Pancreas (tissue), 10 donors: ENCODE measurements around the gene HSD11B1. TPM values are rescaled to one million over a fixed set of nuclear protein-coding genes. Genes with fewer than 3 reads are reported as not detected.

ENCODE experiments used
- ATAC-seq, 4 donors: fragments of 200-7000 bp; cut with Tn5 transposase; one replicate each; pipeline versions ENCODE4 v1.8.0 to v1.9.1; 2020; ENCODE audit warnings: mild to moderate bottlenecking in 4 of 4, moderate library complexity in 4 of 4
- DNase-seq, 6 donors: peaks; one replicate each; pipeline ENCODE4 v3.0.0-alpha.2; 2020
- FAIRE-seq: peaks from 2 replicates; lab custom pipeline; 2012; peaks lifted over from hg19 to GRCh38; lab: Jason Lieb, UNC
- H3K27ac ChIP-seq, 4 donors: fragments of 200-600 bp; sonication (generic); 1 replicate in 3 of 4; 2 replicates in 1 of 4; pipeline versions ENCODE4 v1.5.0 to v1.8.0; 2020
- H3K27me3 ChIP-seq, 4 donors: fragments of 200-600 bp; one replicate each; pipeline ENCODE4 v1.8.0; 2021
- H3K36me3 ChIP-seq, 3 donors: fragments of 200-600 bp; sonication (generic) in 1 of 3; one replicate each; pipeline versions ENCODE4 v1.5.0 to v1.8.0; 2020 to 2021
- H3K4me1 ChIP-seq, 3 donors: fragments of 200-600 bp; one replicate each; pipeline ENCODE4 v1.8.0; 2021
- H3K4me3 ChIP-seq, 4 donors: fragments of 200-600 bp; sonication (generic) in 2 of 4; one replicate each; pipeline versions ENCODE4 v1.5.0 to v1.8.0; 2020 to 2021
- H3K9me3 ChIP-seq, 4 donors: fragments of 200-600 bp; one replicate each; pipeline ENCODE4 v1.8.0; 2021
- CTCF ChIP-seq, 4 donors: fragments of 200-600 bp; sonication (generic) in 3 of 4; IDR thresholded peaks; one replicate each; pipeline versions ENCODE4 v1.5.0 to v1.8.0; 2021; ENCODE audit warnings: antibody characterized with exemption in 4 of 4
- WGBS, 2 donors: extraction: QIAGEN DNeasy Blood & Tissue Kit; methylation state at CpG; one replicate each; pipeline ENCODE4 v1.1.7; 2013; 5-methylcytosine and 5-hydroxymethylcytosine counted together
- intact Hi-C, 3 donors: fragments of 100-400 bp; cut with DNase I; formaldehyde crosslinking; loops; one replicate each; pipeline versions ENCODE4 v1.11.1 to v1.14.2; 2022
- polyA plus RNA-seq, 2 donors: library from polyadenylated mRNA; stranded (reverse); fragments of 200-250 nt; gene quantifications; one replicate each; pipeline ENCODE4 v1.2.3, GENCODE V29; 2013
- total RNA-seq, 6 donors: library from RNA; stranded (reverse); fragmentation: NEBNext Ultra II Directional in 4 of 6; extraction: Animal tissue kit (Norgen Biotek cat#: 25700) in 4 of 6; gene quantifications; one replicate each; pipeline versions ENCODE4 v1.2.1 to v1.2.4, GENCODE V29; 2021 to 2023
- donor health status: healthy with polysubstance abuse.
- donor health status: DM: no; HTN: no; CAD: no; lungs with moderate emphysema.
- donor health status: DM: no; HTN: no; CAD: no.
- donor health status: control.
- donor health status: control.
- donor health status: Bipolar disorder and iron deficiency.
- donor health status: DM: yes; HTN: yes; CAD: no.
- donor health status: DM: no; HTN: no; CAD: no.
- donor health status: DM: no; HTN: no; CAD: no.
- donor health status: DM: yes; HTN: yes; CAD: no.

The HSD11B1 gene
- total and polyA plus RNA-seq, 8 donors: 0.47 to 5.6 (median 1.0) TPM; not detected in 2

- Histone ChIP-seq H3K27me3 (no peaks in the 10 kb centered on the region), H3K4me3 (no peak overlapping the region), H3K36me3 (no peaks in the 10 kb centered on the region), H3K9me3 (no peaks in the 10 kb centered on the region), H3K27ac (no peak overlapping the region), H3K4me1 (no peaks in the 10 kb centered on the region)
- ATAC-seq: no peak
- FAIRE-seq: no peak
- no peak for TF ChIP-seq CTCF (IDR thresholded peaks at IDR 0.05)
- no peak for DNase-seq
- intact Hi-C loops: no loop called here
These were observed 56.5 kb downstream of the HSD11B1 start for GRCh38 chr1:209761011-209761635.

GRCh38 chr1:209766051-209766450 is 61.4 kb downstream of the HSD11B1 start:
- no peaks in the 10 kb centered on the region for H3K9me3 ChIP-seq
- no peak for FAIRE-seq
- H3K4me3 ChIP-seq: no peak overlapping the region
- 71 to 76% methylated on average over 2 of the region's 2 CpGs for WGBS, 2 donors
- no peak overlapping the region for H3K27ac ChIP-seq
- TF ChIP-seq CTCF (IDR thresholded peaks at IDR 0.05): no peak
- no peaks in the 10 kb centered on the region for H3K27me3 ChIP-seq
- no peak for DNase-seq
- no peaks in the 10 kb centered on the region for H3K36me3 ChIP-seq
- intact Hi-C loops: no loop called here
- H3K4me1 ChIP-seq: peaks cover 0 to 4% (median 0%) of the 10 kb centered on the region in 3 donors
- ATAC-seq: no peak

GRCh38 chr1:209767096-209767495 is 62.5 kb downstream of the HSD11B1 start:
- ATAC-seq (no peak), DNase-seq (no peak), FAIRE-seq (no peak)
- peaks cover 0 to 4% (median 0%) of the 10 kb centered on the region in 3 donors for H3K4me1 ChIP-seq
- H3K27me3 ChIP-seq: no peaks in the 10 kb centered on the region
- no peaks in the 10 kb centered on the region for H3K36me3 ChIP-seq
- no peak for TF ChIP-seq CTCF (IDR thresholded peaks at IDR 0.05)
- intact Hi-C loops: no loop called here
- H3K4me3 ChIP-seq: no peak overlapping the region
- H3K27ac ChIP-seq: no peak overlapping the region
- H3K9me3 ChIP-seq: no peaks in the 10 kb centered on the region

- peak in 1 of 4 donors; percentile 51 for ATAC-seq
These were observed 63.1 kb downstream of the HSD11B1 start for GRCh38 chr1:209767706-209768105.

More at GRCh38 chr1:209767706-209768105, 63.1 kb downstream of the HSD11B1 start:
- no peak overlapping the region for H3K27ac ChIP-seq
- FAIRE-seq (no peak), DNase-seq (no peak)
- peaks cover 0 to 4% (median 0%) of the 10 kb centered on the region in 3 donors for H3K4me1 ChIP-seq
- no peak overlapping the region for H3K4me3 ChIP-seq
- TF ChIP-seq CTCF (IDR thresholded peaks at IDR 0.05): no peak
- no peaks in the 10 kb centered on the region for H3K27me3 ChIP-seq
- no peaks in the 10 kb centered on the region for H3K9me3 ChIP-seq
- intact Hi-C loops: no loop called here
- no peaks in the 10 kb centered on the region for H3K36me3 ChIP-seq
